ENCODE results near the gene TSC22D2.

DNA sequence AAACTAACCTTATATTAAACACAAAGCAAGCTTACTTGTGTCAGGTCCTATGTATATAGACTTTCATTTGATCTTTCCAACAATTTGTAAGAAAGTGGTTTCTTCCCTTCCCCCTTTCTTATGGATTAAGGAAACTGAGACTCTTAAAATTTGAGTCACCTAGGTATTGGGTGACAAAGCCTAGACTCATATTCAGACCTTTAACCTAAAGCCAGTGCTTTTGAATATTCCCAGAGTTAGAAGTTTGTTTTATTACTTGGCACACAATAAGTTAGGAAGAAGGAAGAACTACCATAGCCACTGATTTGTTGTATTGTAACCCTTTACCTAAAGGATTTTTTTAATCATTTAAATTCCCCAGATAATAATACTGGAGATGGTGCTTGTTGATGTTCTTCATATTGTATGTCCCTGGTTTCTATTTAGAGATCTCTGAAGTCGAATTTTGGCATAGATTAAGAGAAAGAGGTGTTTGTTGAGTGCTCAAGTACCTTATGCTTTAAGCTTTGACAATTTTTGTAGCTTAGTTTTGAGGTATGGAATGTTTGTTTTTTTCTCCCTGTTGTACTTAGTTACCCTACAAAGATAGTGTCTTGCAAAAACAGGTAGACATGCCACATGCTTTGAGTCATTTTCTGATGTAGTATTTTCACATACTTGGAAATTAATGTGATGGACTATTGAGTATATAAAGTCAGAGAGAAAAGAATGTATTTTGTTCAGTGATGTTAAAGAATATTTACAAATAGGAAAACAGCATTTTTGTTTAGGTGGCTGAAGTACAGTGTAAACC, 11.2 kb downstream of the TSC22D2 start:
- TF ChIP-seq FOS (IDR thresholded peaks at IDR 0.05; ENCODE audit: low read depth, low read length) = no peak
- TF ChIP-seq, protein P1, sequence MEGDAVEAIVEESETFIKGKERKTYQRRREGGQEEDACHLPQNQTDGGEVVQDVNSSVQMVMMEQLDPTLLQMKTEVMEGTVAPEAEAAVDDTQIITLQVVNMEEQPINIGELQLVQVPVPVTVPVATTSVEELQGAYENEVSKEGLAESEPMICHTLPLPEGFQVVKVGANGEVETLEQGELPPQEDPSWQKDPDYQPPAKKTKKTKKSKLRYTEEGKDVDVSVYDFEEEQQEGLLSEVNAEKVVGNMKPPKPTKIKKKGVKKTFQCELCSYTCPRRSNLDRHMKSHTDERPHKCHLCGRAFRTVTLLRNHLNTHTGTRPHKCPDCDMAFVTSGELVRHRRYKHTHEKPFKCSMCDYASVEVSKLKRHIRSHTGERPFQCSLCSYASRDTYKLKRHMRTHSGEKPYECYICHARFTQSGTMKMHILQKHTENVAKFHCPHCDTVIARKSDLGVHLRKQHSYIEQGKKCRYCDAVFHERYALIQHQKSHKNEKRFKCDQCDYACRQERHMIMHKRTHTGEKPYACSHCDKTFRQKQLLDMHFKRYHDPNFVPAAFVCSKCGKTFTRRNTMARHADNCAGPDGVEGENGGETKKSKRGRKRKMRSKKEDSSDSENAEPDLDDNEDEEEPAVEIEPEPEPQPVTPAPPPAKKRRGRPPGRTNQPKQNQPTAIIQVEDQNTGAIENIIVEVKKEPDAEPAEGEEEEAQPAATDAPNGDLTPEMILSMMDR (conservative IDR thresholded peaks at IDR 0.05; ENCODE audit: low read depth, low read length) = no peak
- no peak for TF ChIP-seq RFX5 (IDR thresholded peaks at IDR 0.05; ENCODE audit: low read depth, low read length)
- no peak for TF ChIP-seq POLR2A (IDR thresholded peaks at IDR 0.05; ENCODE audit: low read depth, low read length)
- no peak for TF ChIP-seq CEBPB (IDR thresholded peaks at IDR 0.05; ENCODE audit: low read depth, low read length)
- no peak for TF ChIP-seq MAFK (IDR thresholded peaks at IDR 0.05; ENCODE audit: low read depth, low read length)
- TF ChIP-seq, protein P2, sequence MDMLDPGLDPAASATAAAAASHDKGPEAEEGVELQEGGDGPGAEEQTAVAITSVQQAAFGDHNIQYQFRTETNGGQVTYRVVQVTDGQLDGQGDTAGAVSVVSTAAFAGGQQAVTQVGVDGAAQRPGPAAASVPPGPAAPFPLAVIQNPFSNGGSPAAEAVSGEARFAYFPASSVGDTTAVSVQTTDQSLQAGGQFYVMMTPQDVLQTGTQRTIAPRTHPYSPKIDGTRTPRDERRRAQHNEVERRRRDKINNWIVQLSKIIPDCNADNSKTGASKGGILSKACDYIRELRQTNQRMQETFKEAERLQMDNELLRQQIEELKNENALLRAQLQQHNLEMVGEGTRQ (IDR thresholded peaks at IDR 0.05; ENCODE audit: low read depth, low read length) = no peak
- no peak for TF ChIP-seq RCOR1 (IDR thresholded peaks at IDR 0.05; ENCODE audit: insufficient replicate concordance, low read length)
- TF ChIP-seq RAD21 (IDR thresholded peaks at IDR 0.05; ENCODE audit: low read length) = no peak
- no peak for TF ChIP-seq MXI1 (IDR thresholded peaks at IDR 0.05; ENCODE audit: borderline replicate concordance, low read depth, low read length)
- TF ChIP-seq BHLHE40 (IDR thresholded peaks at IDR 0.05; ENCODE audit: low read depth, low read length) = no peak
- no peak for TF ChIP-seq SMC3 (IDR thresholded peaks at IDR 0.05; ENCODE audit: low read depth, low read length)
- no peak for TF ChIP-seq MAZ (IDR thresholded peaks at IDR 0.05; ENCODE audit: borderline replicate concordance, low read depth, low read length)
